ENCODE data around the gene SMC4.

GRCh38 chr3:160400030-160400701 lies 716 bp downstream of the SMC4 start:
- TF ChIP-seq POLR2A (IDR thresholded peaks at IDR 0.05) (no peak), CTCF (IDR thresholded peaks at IDR 0.05) (no peak)

Data from heart left ventricle (tissue), 13 donors.